Measurements from ENCODE around the gene TAOK1.

Gene TAOK1

DNA sequence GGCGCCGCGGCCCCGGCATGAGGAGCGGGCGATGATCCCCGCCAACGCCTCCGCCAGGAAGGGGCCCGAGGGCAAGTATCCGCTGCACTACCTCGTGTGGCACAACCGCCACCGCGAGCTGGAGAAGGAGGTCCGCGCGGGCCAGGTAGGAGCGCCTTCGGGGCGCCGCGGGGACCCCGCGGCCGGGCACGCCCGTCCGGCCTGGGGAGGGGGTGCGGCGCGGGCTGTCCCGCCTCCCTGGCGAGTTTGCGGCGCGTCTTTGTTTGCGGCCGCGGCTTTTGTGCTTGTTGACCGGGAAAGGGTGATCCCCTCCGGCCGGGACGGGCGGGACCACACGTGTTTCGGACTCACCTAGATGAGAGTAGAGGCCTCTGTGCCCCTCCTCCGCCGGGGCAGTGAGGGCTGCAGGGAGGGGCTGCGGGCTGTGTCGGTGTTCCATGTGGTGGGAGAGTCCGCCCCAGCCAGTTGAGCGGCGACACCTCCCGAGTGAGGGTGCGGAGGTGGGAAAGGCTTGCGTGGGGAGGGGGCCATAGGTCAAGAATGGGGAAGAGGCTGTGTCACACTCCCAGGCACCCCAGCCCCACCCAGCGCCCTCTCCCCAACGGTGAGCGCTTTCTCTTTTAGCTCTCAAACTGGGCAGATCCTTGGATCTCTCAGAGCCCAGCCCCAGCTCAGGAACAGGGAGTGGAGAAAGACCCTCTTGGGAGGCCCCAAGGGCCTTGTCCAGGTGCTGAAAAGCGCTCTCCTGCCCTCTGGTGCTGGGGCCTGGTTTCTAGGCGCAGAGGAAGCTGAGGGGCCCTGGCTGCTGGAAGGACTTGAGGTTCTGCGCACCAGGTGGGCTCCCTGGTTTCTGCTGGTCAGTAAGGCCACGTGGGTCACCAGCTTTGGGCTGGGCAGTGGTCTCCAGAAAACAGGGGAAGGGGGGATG, 203.7 kb downstream of the TAOK1 start:
- no peak for TF ChIP-seq POLR2AphosphoS5 (IDR thresholded peaks at IDR 0.05; ENCODE audit: low read depth)
- TF ChIP-seq, protein P1, sequence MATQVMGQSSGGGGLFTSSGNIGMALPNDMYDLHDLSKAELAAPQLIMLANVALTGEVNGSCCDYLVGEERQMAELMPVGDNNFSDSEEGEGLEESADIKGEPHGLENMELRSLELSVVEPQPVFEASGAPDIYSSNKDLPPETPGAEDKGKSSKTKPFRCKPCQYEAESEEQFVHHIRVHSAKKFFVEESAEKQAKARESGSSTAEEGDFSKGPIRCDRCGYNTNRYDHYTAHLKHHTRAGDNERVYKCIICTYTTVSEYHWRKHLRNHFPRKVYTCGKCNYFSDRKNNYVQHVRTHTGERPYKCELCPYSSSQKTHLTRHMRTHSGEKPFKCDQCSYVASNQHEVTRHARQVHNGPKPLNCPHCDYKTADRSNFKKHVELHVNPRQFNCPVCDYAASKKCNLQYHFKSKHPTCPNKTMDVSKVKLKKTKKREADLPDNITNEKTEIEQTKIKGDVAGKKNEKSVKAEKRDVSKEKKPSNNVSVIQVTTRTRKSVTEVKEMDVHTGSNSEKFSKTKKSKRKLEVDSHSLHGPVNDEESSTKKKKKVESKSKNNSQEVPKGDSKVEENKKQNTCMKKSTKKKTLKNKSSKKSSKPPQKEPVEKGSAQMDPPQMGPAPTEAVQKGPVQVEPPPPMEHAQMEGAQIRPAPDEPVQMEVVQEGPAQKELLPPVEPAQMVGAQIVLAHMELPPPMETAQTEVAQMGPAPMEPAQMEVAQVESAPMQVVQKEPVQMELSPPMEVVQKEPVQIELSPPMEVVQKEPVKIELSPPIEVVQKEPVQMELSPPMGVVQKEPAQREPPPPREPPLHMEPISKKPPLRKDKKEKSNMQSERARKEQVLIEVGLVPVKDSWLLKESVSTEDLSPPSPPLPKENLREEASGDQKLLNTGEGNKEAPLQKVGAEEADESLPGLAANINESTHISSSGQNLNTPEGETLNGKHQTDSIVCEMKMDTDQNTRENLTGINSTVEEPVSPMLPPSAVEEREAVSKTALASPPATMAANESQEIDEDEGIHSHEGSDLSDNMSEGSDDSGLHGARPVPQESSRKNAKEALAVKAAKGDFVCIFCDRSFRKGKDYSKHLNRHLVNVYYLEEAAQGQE (IDR thresholded peaks at IDR 0.05; ENCODE audit: insufficient replicate concordance, low read depth), result peak; percentile 99
- TF ChIP-seq SPI1 (IDR thresholded peaks at IDR 0.05; ENCODE audit: borderline replicate concordance, low read depth), result peak; percentile 10; the same call in 1 of the 2 replicates
- Histone ChIP-seq H3K27me3 (ENCODE audit: insufficient read depth, poor library complexity, severe bottlenecking) (no peaks in the 10 kb centered on the region), H3K27ac (replicated peaks) (no peak overlapping the region; the same call in 1 of the 2 replicates), H3K4me3 (replicated peaks; ENCODE audit: insufficient read depth, low read length) (peak overlapping the region; percentile 70)
- peak in 1 of 2 experiments; percentile 38 for DNase-seq (ENCODE audit: low read depth in 1 of 2, low spot score in 1 of 2)

DNA sequence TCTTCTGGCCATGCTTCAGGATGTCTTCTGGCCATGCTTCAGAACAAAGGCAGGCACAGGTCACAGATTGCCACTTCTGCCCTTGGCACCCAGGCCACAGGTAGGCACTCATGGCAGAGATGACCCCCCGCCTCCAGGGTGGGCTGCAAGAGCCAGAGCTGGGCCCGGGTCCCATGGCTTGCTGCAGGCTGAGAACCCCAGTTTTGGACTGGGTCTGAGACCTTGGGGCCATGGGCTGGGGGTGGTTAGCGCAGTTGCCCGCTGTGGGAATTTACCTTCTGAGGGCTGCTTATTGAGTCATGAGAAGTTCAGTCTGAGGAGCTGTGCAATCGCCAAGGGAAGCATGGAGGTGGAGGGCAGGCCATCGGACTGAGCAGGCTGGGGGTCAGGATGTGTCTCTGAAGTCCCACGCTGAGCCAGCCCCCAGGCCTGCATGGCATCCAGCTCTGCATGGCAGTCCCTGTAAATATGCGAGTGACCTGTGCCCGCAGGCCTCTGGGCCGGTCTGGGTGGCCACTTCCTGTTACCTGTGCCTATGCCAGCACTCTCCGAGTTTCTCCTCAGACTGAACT, 204.4 kb downstream of the TAOK1 start:
- TF ChIP-seq SPI1 (IDR thresholded peaks at IDR 0.05; ENCODE audit: borderline replicate concordance, low read depth), result no peak
- TF ChIP-seq, protein P2, sequence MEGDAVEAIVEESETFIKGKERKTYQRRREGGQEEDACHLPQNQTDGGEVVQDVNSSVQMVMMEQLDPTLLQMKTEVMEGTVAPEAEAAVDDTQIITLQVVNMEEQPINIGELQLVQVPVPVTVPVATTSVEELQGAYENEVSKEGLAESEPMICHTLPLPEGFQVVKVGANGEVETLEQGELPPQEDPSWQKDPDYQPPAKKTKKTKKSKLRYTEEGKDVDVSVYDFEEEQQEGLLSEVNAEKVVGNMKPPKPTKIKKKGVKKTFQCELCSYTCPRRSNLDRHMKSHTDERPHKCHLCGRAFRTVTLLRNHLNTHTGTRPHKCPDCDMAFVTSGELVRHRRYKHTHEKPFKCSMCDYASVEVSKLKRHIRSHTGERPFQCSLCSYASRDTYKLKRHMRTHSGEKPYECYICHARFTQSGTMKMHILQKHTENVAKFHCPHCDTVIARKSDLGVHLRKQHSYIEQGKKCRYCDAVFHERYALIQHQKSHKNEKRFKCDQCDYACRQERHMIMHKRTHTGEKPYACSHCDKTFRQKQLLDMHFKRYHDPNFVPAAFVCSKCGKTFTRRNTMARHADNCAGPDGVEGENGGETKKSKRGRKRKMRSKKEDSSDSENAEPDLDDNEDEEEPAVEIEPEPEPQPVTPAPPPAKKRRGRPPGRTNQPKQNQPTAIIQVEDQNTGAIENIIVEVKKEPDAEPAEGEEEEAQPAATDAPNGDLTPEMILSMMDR (IDR thresholded peaks at IDR 0.05; ENCODE audit: insufficient read depth, low read length), result no peak
- no peak for TF ChIP-seq POLR2AphosphoS5 (IDR thresholded peaks at IDR 0.05; ENCODE audit: low read depth)
- no peak for TF ChIP-seq GABPA (IDR thresholded peaks at IDR 0.05; ENCODE audit: low read depth)
- TF ChIP-seq, protein P1 (IDR thresholded peaks at IDR 0.05; ENCODE audit: insufficient replicate concordance, low read depth), result no peak
- Histone ChIP-seq H3K4me3 (replicated peaks; ENCODE audit: insufficient read depth, low read length) (0 out of 2 replicates have a peak overlapping the region, but pooled peaks have one; percentile 70), H3K27me3 (ENCODE audit: insufficient read depth, poor library complexity, severe bottlenecking) (no peaks in the 10 kb centered on the region), H3K27ac (replicated peaks) (no peak overlapping the region)
- DNase-seq (ENCODE audit: low read depth in 1 of 2, low spot score in 1 of 2), result no peak

DNA sequence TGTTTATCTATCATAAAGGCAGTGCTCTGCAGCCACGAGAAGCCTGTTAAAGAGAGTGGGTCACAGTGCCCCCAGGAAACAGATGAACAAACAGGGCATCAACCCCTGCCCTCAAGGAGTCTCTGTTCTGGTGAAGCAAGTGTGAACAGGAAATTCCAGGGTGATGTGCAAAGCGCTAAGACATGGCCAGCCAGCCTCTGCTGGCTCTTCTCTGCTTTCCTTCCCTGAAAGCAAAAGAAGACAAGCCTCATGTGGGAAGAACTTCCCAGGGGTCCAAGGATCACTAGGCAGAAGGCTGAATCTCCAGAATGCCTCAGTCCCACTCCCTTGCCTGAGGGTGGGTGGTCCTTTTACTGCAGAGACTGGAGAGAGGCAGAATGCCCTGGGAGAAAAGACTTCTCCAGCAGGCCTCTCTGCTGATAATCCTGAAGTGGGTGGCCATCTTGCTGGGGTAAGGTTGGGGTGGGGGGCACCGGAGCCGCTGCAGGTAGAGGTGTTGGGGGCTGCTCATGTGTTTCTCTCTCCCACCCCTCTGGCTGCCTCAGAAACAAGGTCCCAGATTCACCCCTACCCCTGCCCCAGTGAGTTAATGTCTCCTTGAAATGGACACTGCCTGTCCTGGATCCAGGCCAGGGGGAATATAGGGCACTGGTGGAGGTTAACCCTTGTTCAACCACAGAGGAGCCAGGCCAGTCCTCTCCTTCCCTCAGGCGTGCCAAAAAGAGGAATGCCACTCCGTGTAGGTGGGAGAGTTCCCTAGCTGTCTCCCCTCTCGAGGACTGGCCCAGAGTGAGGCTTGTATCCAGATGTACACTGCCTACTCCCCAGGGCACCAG, 205.2 kb downstream of the TAOK1 start:
- no peak for DNase-seq (ENCODE audit: low read depth in 1 of 2, low spot score in 1 of 2)
- Histone ChIP-seq H3K27ac (replicated peaks) (no peak overlapping the region), H3K4me3 (replicated peaks; ENCODE audit: insufficient read depth, low read length) (no peak overlapping the region), H3K27me3 (ENCODE audit: insufficient read depth, poor library complexity, severe bottlenecking) (no peaks in the 10 kb centered on the region)
- TF ChIP-seq, protein P2 (IDR thresholded peaks at IDR 0.05; ENCODE audit: insufficient read depth, low read length), result no peak
- TF ChIP-seq POLR2AphosphoS5 (IDR thresholded peaks at IDR 0.05; ENCODE audit: low read depth) (no peak), SPI1 (IDR thresholded peaks at IDR 0.05; ENCODE audit: borderline replicate concordance, low read depth) (no peak)

Measured in HL-60 (cell line).